Skeletal muscle satellite cell (primary cell): ENCODE data around the gene OOSP4A.
"Not testable (repeated sequence)": the region's sequence is repeated elsewhere in the genome, so short reads cannot be mapped to it uniquely, and the experiment has no call there.

Source experiments
- H3K27me3 ChIP-seq: 2 replicates; pipeline ENCODE4 v1.7.0; 2013; ENCODE audit warnings: low read length; ENCODE audit not compliant: control insufficient read depth, insufficient read depth
- H3K36me3 ChIP-seq: 2 replicates; pipeline ENCODE4 v1.7.0; 2013; ENCODE audit warnings: mild to moderate bottlenecking, control low read depth, low read length; ENCODE audit not compliant: insufficient read depth
- H3K4me1 ChIP-seq: 2 replicates; pipeline ENCODE4 v1.7.0; 2013; ENCODE audit warnings: low read length; ENCODE audit not compliant: control insufficient read depth, insufficient read depth
- H3K4me2 ChIP-seq: 2 replicates; pipeline ENCODE4 v1.7.0; 2013; ENCODE audit warnings: mild to moderate bottlenecking, low read length
- H3K4me3 ChIP-seq: 2 replicates; pipeline ENCODE4 v1.7.0; 2013; ENCODE audit warnings: low read length
- H3K9ac ChIP-seq: 2 replicates; pipeline ENCODE4 v1.7.0; 2013; ENCODE audit warnings: mild to moderate bottlenecking, low read depth, low read length, moderate library complexity
- H3K9me3 ChIP-seq: replicated peaks from 2 replicates; pipeline ENCODE4 v1.7.0; 2013; ENCODE audit warnings: mild to moderate bottlenecking, control low read depth, low read length

Gene OOSP4A

DNA sequence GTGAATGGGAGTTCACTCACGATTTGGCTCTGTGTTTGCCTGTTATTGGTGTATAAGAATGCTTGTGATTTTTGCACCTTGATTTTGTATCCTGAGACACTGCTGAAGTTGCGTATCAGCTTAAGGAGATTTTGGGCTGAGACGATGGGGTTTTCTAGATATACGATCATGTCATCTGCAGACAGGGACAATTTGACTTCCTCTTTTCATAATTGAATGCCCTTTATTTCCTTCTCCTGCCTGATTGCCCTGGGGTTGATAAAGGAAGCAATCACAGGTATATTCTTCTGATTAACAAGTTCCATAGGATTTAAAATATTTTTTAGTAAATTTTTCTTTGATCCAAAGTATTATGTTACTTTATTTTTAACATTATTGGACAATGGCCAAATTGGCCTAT, 18.2 kb downstream of the OOSP4A start:
- H3K27me3 ChIP-seq, H3K36me3 ChIP-seq, H3K4me2 ChIP-seq, H3K9me3 ChIP-seq, H3K4me1 ChIP-seq, H3K9ac ChIP-seq, H3K4me3 ChIP-seq: not testable (repeated sequence)

DNA sequence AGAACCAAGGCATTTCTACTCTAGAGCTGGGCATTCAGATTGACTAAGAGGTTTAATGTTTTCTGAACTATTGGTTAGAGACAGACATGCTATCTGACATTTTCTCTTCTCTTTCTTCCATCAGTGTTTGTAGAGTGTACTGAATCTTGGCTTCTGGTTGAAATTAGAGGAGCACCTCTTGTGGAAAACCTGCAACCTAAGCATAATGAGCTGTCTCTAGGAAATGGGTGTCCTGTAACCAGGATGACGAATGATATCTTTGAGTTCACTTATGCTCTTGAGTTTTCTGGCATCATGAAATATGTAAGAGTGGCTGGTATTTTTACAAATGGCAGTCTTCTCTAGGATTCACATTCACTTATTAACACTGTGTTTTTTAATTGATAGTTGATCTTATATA, 19.4 kb downstream of the OOSP4A start:
- H3K9ac ChIP-seq: no peak overlapping the region
- no peak overlapping the region for H3K4me2 ChIP-seq

GRCh38 chr11:59984368-59984767, 20.5 kb downstream of the OOSP4A start:
- Histone ChIP-seq H3K27me3 (no peaks in the 10 kb centered on the region), H3K9me3 (no peaks in the 10 kb centered on the region), H3K9ac (no peak overlapping the region), H3K4me3 (no peak overlapping the region), H3K4me1 (no peaks in the 10 kb centered on the region), H3K4me2 (no peak overlapping the region), H3K36me3 (no peaks in the 10 kb centered on the region)

More for the DNA sequence above, 19.4 kb downstream of the OOSP4A start:
- no peaks in the 10 kb centered on the region for H3K9me3 ChIP-seq
- no peaks in the 10 kb centered on the region for H3K27me3 ChIP-seq
- H3K4me3 ChIP-seq: no peak overlapping the region
- no peaks in the 10 kb centered on the region for H3K36me3 ChIP-seq
- no peaks in the 10 kb centered on the region for H3K4me1 ChIP-seq

- H3K4me1 ChIP-seq: no peaks in the 10 kb centered on the region
- no peak overlapping the region for H3K4me3 ChIP-seq
- H3K9ac ChIP-seq: no peak overlapping the region
These were observed 26.6 kb downstream of the OOSP4A start for GRCh38 chr11:59990421-59990820.

GRCh38 chr11:59992425-59992824, 28.6 kb downstream of the OOSP4A start:
- H3K4me2 ChIP-seq: no peak overlapping the region
- H3K27me3 ChIP-seq: no peaks in the 10 kb centered on the region
- H3K9ac ChIP-seq: no peak overlapping the region
- no peak overlapping the region for H3K4me3 ChIP-seq
- no peaks in the 10 kb centered on the region for H3K4me1 ChIP-seq
- H3K36me3 ChIP-seq: no peaks in the 10 kb centered on the region
- no peaks in the 10 kb centered on the region for H3K9me3 ChIP-seq

More at GRCh38 chr11:59990421-59990820, 26.6 kb downstream of the OOSP4A start:
- Histone ChIP-seq H3K36me3 (no peaks in the 10 kb centered on the region), H3K9me3 (no peaks in the 10 kb centered on the region), H3K4me2 (no peak overlapping the region), H3K27me3 (no peaks in the 10 kb centered on the region)

GRCh38 chr11:59997800-59998199, 34.0 kb downstream of the OOSP4A start:
- H3K4me1 ChIP-seq: no peaks in the 10 kb centered on the region
- H3K27me3 ChIP-seq: no peaks in the 10 kb centered on the region
- no peak overlapping the region for H3K4me2 ChIP-seq
- H3K4me3 ChIP-seq: no peak overlapping the region
- no peaks in the 10 kb centered on the region for H3K36me3 ChIP-seq
- no peaks in the 10 kb centered on the region for H3K9me3 ChIP-seq
- H3K9ac ChIP-seq: no peak overlapping the region

DNA sequence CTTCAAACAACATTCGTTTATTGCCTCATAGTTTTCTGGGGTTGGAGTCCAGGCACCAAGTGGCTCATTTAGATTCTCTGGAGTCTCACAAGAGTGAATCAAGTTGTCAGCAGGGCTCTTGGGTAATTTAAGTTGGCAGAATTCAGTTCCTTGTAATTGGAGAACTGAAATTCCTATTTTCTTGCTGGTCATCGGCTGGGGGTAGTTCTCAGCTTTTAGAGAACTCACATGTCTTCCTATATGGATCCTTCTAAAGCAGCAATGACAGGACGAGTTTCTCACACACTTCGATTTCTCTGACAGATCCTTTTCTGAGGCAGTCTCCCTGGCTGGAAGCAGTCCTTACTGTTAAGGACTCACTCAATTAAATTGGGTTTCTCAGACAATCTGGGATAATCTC, 35.9 kb downstream of the OOSP4A start:
- Histone ChIP-seq H3K27me3 (no peaks in the 10 kb centered on the region), H3K4me1 (no peaks in the 10 kb centered on the region), H3K9me3 (no peaks in the 10 kb centered on the region), H3K4me3 (no peak overlapping the region), H3K9ac (no peak overlapping the region), H3K4me2 (no peak overlapping the region), H3K36me3 (no peaks in the 10 kb centered on the region)

GRCh38 chr11:60003729-60004128, 39.9 kb downstream of the OOSP4A start:
- Histone ChIP-seq H3K4me3 (no peak overlapping the region), H3K4me1 (no peaks in the 10 kb centered on the region), H3K27me3 (no peaks in the 10 kb centered on the region), H3K36me3 (no peaks in the 10 kb centered on the region), H3K9ac (no peak overlapping the region), H3K9me3 (no peaks in the 10 kb centered on the region), H3K4me2 (no peak overlapping the region)

DNA sequence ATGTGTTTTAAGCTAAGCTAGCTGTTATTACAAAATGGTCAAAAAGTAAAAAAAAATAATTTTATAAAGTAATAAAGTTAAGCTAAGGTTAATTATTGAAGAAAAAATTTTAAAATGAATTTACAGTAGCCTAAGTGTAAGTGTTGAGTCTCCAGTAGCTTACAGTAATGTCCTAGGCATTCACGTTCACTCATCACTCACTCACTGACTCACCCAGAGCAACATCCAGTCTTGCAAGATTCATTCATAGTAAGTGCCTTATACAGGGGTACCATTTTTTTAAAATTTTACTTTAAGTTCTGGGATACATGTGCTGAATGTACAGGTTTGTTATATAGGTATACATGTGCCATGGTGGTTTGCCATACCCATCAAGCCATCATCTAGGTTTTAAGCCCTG, 41.5 kb downstream of the OOSP4A start:
- Histone ChIP-seq H3K4me2 (no peak overlapping the region), H3K4me3 (no peak overlapping the region), H3K27me3 (no peaks in the 10 kb centered on the region), H3K9me3 (no peaks in the 10 kb centered on the region), H3K9ac (no peak overlapping the region), H3K4me1 (no peaks in the 10 kb centered on the region), H3K36me3 (no peaks in the 10 kb centered on the region)

- H3K9me3 ChIP-seq: no peaks in the 10 kb centered on the region
These were observed 53.0 kb downstream of the OOSP4A start, which contains the start of gene OOSP4B for GRCh38 chr11:60016881-60017280. TSS of gene OOSP4B (plus strand) at chr11:60017181.

GRCh38 chr11:60018058-60018457, 54.2 kb downstream of the OOSP4A start:
- no peak overlapping the region for H3K9ac ChIP-seq

More at GRCh38 chr11:60016881-60017280, 53.0 kb downstream of the OOSP4A start, which contains the start of gene OOSP4B:
- Histone ChIP-seq H3K4me3 (no peak within 1 kb of the TSS), H3K36me3 (no peaks in the 10 kb centered on the region), H3K27me3 (no peaks in the 10 kb centered on the region), H3K4me2 (no peak within 1 kb of the TSS), H3K9ac (no peak within 1 kb of the TSS), H3K4me1 (no peaks in the 10 kb centered on the region)

More at GRCh38 chr11:60018058-60018457, 54.2 kb downstream of the OOSP4A start:
- H3K4me2 ChIP-seq: no peak overlapping the region
- no peaks in the 10 kb centered on the region for H3K36me3 ChIP-seq
- no peaks in the 10 kb centered on the region for H3K27me3 ChIP-seq
- no peaks in the 10 kb centered on the region for H3K9me3 ChIP-seq
- H3K4me3 ChIP-seq: no peak overlapping the region
- no peaks in the 10 kb centered on the region for H3K4me1 ChIP-seq
